Progenitor cell of endocrine pancreas (in vitro differentiated cells): Measurements from ENCODE around the gene ARMC3. TPM values are rescaled to one million over a fixed set of nuclear protein-coding genes. Genes with fewer than 3 reads are reported as not detected.
"Not testable (repeated sequence)": the region's sequence is repeated elsewhere in the genome, so short reads cannot be mapped to it uniquely, and the experiment has no call there.

Experiments used
- DNase-seq: peaks from one replicate; pipeline ENCODE4 v3.0.0; 2021; ENCODE audit warnings: low spot score; ENCODE audit not compliant: unreplicated experiment
- H3K27ac Mint-ChIP-seq: 2 replicates; pipeline ENCODE4 v1.8.0; 2021; ENCODE audit warnings: mild to moderate bottlenecking, moderate library complexity, mixed read lengths
- H3K27me3 Mint-ChIP-seq: 2 replicates; pipeline ENCODE4 v1.8.0; 2021; ENCODE audit warnings: mixed read lengths
- H3K36me3 Mint-ChIP-seq: 2 replicates; pipeline ENCODE4 v1.8.0; 2022; ENCODE audit warnings: mixed read lengths; ENCODE audit not compliant: insufficient read depth
- H3K4me1 Mint-ChIP-seq: 2 replicates; pipeline ENCODE4 v1.8.0; 2021; ENCODE audit warnings: low read depth, mixed read lengths
- H3K4me3 Mint-ChIP-seq: 2 replicates; pipeline ENCODE4 v1.8.0; 2021; ENCODE audit warnings: low read depth, mild to moderate bottlenecking, moderate library complexity, mixed read lengths
- H3K9me3 Mint-ChIP-seq: 2 replicates; pipeline ENCODE4 v1.8.0; 2021; ENCODE audit warnings: low read depth, mixed read lengths
- CTCF ChIP-seq: fragments of 200-600 bp; sonication (generic); IDR thresholded peaks from one replicate; pipeline ENCODE4 v1.5.0; 2021; ENCODE audit warnings: antibody characterized with exemption, mild to moderate bottlenecking; ENCODE audit not compliant: unreplicated experiment
- total RNA-seq: library from RNA; stranded (reverse); gene quantifications from 2 replicates; pipeline ENCODE4 v1.2.1, GENCODE V29; 2021

The ARMC3 gene
- total RNA-seq, 1 donor from 2014 or later: 7.9 TPM

- Mint-ChIP-seq H3K27ac (no peak overlapping the region), H3K4me1 (peaks cover 4% of the 10 kb centered on the region), H3K9me3 (peaks cover 28% of the 10 kb centered on the region), H3K27me3 (no peaks in the 10 kb centered on the region), H3K36me3 (peaks cover 5% of the 10 kb centered on the region), H3K4me3 (no peak overlapping the region)
- no peak for DNase-seq
- no peak for TF ChIP-seq CTCF
Measured at GRCh38 chr10:22906767-22907166, 21.1 kb upstream of the ARMC3 start.

- TF ChIP-seq CTCF: no peak
- Mint-ChIP-seq H3K36me3 (peaks cover 4% of the 10 kb centered on the region), H3K4me1 (peaks cover 11% of the 10 kb centered on the region), H3K9me3 (peaks cover 24% of the 10 kb centered on the region), H3K27me3 (no peaks in the 10 kb centered on the region), H3K4me3 (no peak overlapping the region), H3K27ac (no peak overlapping the region)
- no peak for DNase-seq
Measured at GRCh38 chr10:22908837-22909236, 19.0 kb upstream of the ARMC3 start.

- not testable (repeated sequence) for H3K27me3 Mint-ChIP-seq, H3K27ac Mint-ChIP-seq, H3K36me3 Mint-ChIP-seq, H3K4me3 Mint-ChIP-seq, DNase-seq
- peaks cover 11% of the 10 kb centered on the region for H3K4me1 Mint-ChIP-seq
- H3K9me3 Mint-ChIP-seq: peaks cover 24% of the 10 kb centered on the region
Measured at GRCh38 chr10:22909673-22910072, 18.2 kb upstream of the ARMC3 start.

- DNase-seq: no peak
Measured at GRCh38 chr10:22911067-22911466, 16.8 kb upstream of the ARMC3 start.

DNA sequence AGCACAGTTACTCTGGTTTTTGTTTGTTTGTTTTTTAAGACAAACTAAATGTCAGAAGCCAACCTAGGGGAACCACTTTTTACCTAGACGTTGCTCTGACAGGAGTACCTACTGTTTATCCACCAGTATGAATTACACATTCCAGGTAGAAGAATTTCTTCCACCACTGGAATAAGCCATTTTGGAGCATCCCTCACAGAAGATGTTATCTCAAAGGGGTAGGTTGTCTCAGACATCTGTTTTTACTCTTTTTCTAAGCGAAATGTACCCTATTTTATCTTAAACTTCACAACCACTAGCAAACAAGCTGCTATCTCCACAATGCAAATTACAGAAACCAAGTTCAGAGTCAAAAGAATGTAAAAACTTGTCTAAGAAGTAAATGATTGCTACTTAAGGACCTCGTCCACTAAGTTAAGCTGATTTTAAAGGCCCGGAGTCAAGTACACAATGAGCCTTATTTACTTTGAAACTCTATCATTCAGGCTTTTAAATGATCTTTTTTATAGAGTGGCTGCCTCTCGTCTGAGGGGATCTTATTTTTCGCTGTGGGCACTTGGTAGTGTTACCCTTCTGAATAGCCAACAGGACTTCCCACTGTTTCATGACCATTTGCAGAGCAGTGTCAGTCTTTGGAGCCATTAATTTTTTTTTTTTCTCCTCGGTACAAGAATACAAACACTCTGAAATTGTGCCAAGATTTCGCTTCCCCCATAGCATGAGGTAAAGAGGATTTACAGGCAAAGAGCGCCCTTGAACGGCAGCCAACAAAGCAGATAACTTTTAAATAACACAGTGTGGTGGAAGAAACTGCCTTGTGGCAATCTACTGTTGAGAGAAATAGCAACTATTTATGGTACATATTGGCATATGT, 15.7 kb upstream of the ARMC3 start:
- Mint-ChIP-seq H3K9me3 (peaks cover 19% of the 10 kb centered on the region), H3K27me3 (no peaks in the 10 kb centered on the region), H3K4me1 (peaks cover 11% of the 10 kb centered on the region), H3K4me3 (no peak overlapping the region), H3K27ac (no peak overlapping the region), H3K36me3 (peaks cover 5% of the 10 kb centered on the region)
- DNase-seq: no peak
- no peak for TF ChIP-seq CTCF

More at GRCh38 chr10:22911067-22911466, 16.8 kb upstream of the ARMC3 start:
- peaks cover 5% of the 10 kb centered on the region for H3K36me3 Mint-ChIP-seq
- peaks cover 19% of the 10 kb centered on the region for H3K9me3 Mint-ChIP-seq
- peaks cover 11% of the 10 kb centered on the region for H3K4me1 Mint-ChIP-seq
- H3K4me3 Mint-ChIP-seq: no peak overlapping the region
- H3K27me3 Mint-ChIP-seq: no peaks in the 10 kb centered on the region
- no peak for TF ChIP-seq CTCF
- no peak overlapping the region for H3K27ac Mint-ChIP-seq
